ENCODE measurements around the gene SLC5A4.
"Not testable (repeated sequence)": the region's sequence is repeated elsewhere in the genome, so short reads cannot be mapped to it uniquely, and the experiment has no call there.

SLC5A4 gene

DNA sequence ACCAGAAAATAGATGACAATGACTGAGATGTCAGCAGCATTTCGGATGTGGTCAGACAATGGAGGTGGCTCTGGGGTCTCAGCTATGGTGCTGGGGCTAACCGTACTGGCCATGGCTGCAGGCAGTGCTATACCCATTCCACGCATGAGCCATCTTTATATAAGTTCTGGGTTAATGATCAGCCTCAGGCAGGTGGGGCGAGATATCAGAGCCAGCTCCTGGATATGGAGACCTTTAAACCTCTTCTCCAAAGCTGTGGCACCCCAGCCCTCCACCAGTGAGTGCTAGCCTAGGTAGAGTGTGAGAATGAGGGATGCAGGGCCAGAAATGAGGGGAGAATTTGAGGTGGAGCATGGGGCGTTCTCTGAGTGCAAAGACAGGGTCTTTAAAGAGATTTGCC lies at the start of gene SLC5A4:
Gene SLC5A4 (minus strand): TSS at position 131 of the 400 bp plus-strand sequence. CDS start 18 bp downstream, at position 113.
- H3K4me1 ChIP-seq, result no peaks in the 10 kb centered on the region
- DNase-seq (ENCODE audit: low spot score in 2 of 2), result no peak
- no peak within 1 kb of the TSS for H3K4me3 ChIP-seq
- no peaks in the 10 kb centered on the region for H3K36me3 ChIP-seq (replicated peaks)
- in situ Hi-C loops (cut with MboI; ENCODE audit: low sequenced_read_pairs), result no loop called here
- 0 out of 2 replicates have a peak, but pooled peaks cover 4% of the 10 kb centered on the region for H3K27me3 ChIP-seq (ENCODE audit: low read depth)
- no peaks in the 10 kb centered on the region for H3K9me3 ChIP-seq

DNA sequence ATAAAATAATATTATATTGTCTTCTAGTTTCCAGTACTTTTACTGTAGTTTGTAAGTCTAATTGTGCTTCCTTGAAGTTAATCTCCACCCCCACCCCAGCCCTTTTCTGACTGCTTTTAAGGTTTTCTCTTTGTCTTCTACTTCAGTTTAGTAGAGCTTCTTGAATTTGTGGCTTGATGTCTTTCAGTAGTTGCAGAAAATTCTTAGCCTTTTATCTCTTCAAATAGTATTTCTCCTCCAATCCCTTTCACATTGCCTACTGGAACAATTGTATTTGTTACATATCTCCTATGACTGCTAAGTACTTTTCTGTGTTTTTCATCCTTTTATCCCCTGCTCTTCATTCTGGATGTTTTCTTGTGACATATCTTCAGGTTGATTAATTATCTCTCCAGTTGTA lies 38.8 kb upstream of the SLC5A4 start:
- H3K9me3 ChIP-seq; DNase-seq (ENCODE audit: low spot score in 2 of 2); H3K27me3 ChIP-seq (ENCODE audit: low read depth); in situ Hi-C loops (cut with MboI; ENCODE audit: low sequenced_read_pairs); H3K4me1 ChIP-seq; H3K36me3 ChIP-seq (replicated peaks); H3K4me3 ChIP-seq: not testable (repeated sequence)

DNA sequence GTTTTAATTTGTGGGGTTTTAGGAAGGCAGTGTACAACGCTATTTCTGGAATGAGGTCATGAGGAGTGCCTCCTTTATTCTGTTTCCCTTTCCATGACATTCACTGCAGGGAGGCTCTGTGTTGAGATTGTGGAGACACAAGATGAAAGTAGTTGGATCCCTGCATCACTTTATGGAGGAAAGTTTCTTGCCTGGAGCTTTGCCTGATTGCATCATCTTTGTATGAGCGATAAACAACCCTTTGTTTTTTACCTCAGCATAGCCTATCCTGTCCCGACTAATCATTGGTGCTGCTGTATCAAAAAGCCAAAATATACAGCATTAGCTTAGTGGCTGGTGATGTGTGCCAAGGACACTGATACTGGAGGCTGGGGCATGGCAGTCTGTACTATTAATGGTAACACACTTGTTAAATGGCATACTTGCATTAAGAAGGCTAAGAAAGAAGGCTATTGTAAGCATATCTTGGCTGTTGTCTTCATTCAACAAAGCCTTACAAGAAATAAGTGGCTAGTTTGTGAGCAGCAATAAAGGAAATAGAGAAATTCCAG lies 31.2 kb upstream of the SLC5A4 start:
- H3K4me3 ChIP-seq, result no peak overlapping the region
- H3K36me3 ChIP-seq (replicated peaks), result no peaks in the 10 kb centered on the region
- no peaks in the 10 kb centered on the region for H3K4me1 ChIP-seq
- DNase-seq (ENCODE audit: low spot score in 2 of 2), result no peak
- no peaks in the 10 kb centered on the region for H3K9me3 ChIP-seq
- H3K27me3 ChIP-seq (ENCODE audit: low read depth), result no peaks in the 10 kb centered on the region
- in situ Hi-C loops (cut with MboI; ENCODE audit: low sequenced_read_pairs), result no loop called here

DNA sequence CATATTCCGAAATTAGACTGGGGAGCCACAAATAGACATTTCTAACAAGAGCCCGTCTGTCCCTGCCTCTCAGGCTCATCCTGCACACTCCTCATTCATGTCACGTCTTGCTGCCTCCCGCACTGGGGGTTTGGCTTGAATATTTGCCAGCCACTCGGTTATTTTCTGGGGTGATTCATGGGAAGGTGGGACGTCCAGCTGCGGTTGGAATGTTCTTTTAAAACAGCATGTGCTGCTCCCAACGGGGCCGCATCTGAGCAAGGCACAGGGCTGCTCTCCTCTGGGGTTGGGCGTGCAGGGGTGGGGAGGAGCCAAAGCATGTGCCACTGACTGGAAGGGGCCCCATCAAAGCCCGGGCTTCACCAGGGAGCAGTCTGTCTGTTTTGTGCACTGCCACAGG lies 25.9 kb upstream of the SLC5A4 start:
- no peaks in the 10 kb centered on the region for H3K36me3 ChIP-seq (replicated peaks)
- no peaks in the 10 kb centered on the region for H3K9me3 ChIP-seq
- no peaks in the 10 kb centered on the region for H3K27me3 ChIP-seq (ENCODE audit: low read depth)
- DNase-seq (ENCODE audit: low spot score in 2 of 2), result no peak
- no peaks in the 10 kb centered on the region for H3K4me1 ChIP-seq
- no peak overlapping the region for H3K4me3 ChIP-seq
- in situ Hi-C loops (cut with MboI; ENCODE audit: low sequenced_read_pairs), result no loop called here

DNA sequence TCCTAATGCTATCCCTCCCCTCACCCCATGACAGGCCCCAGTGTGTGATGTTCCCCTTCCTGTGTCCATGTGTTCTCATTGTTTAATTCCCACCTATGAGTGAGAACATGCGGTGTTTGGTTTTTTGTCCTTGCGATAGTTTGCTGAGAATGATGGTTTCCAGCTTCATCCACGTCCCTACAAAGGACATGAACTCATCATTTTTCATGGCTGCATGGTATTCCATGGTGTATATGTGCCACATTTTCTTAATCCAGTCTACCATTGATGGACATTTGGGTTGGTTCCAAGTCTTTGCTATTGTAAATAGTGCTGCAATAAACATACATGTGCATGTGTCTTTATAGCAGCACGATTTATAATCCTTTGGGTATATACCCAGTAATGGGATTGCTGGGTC lies 20.2 kb upstream of the SLC5A4 start:
- in situ Hi-C loops (cut with MboI; ENCODE audit: low sequenced_read_pairs); H3K36me3 ChIP-seq (replicated peaks); H3K27me3 ChIP-seq (ENCODE audit: low read depth); H3K4me1 ChIP-seq; H3K4me3 ChIP-seq; DNase-seq (ENCODE audit: low spot score in 2 of 2); H3K9me3 ChIP-seq: not testable (repeated sequence)

DNA sequence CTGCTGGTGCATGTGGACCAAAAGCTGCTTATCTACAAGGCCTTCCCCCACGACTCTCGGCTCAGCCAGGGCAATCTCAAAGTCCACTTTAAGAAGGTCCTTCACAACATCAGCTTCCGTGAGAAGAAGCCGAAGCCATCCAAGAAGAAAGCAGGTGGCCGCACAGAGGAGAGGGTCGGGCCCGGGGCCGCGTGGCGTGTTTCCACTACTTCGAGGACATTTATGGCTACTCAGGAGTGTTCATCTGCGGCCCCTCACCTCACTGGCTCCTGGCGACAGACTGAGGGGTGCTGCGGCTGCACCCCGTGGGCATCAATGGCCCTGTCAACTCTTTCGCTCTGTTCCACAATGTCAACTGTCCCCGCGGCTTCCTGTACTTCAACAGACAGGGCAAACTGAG lies 16.2 kb upstream of the SLC5A4 start:
- in situ Hi-C loops (cut with MboI; ENCODE audit: low sequenced_read_pairs), result no loop called here
- H3K4me1 ChIP-seq, result no peaks in the 10 kb centered on the region
- H3K4me3 ChIP-seq, result no peak overlapping the region
- H3K9me3 ChIP-seq, result no peaks in the 10 kb centered on the region
- no peaks in the 10 kb centered on the region for H3K36me3 ChIP-seq (replicated peaks)
- no peak for DNase-seq (ENCODE audit: low spot score in 2 of 2)
- H3K27me3 ChIP-seq (ENCODE audit: low read depth), result peaks cover 7% of the 10 kb centered on the region

DNA sequence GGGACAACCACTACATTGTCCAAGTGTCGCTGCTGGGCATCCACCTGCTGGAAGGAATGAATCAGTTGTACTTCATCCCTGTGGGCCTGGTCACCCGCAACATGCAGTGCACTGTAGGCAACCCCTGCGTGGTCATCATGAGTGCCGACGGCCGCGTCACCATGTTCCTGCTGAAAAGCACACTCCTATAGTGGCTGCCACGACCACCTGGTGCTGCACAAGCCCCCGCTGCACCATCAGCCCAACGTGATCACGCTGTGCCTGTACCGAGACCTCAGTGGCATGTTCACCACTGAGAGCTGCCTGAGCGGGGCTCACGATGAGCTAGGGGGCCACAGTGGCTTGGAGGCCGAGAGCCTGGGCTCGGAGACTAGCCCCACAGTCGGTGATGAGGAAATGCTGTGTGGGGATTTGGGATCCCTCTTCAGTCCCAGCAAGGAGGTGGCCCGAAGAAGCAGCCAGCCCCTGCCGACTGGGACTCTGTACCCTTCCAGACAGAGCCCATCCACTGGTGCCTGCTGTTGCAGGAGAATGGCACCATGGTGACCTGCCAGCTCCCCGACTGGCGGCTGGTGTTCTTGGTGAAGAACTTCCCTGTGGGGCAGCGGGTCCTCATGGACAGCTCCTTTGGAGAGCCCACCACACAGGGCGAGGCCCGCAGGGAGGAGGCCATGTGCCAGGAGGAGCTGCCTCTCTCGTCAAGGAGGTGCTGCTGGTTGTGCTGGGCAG lies 15.7 kb upstream of the SLC5A4 start:
- Histone ChIP-seq H3K4me3 (no peak overlapping the region), H3K9me3 (no peaks in the 10 kb centered on the region), H3K36me3 (replicated peaks) (no peaks in the 10 kb centered on the region), H3K4me1 (no peaks in the 10 kb centered on the region; the same call in 1 of the 2 replicates), H3K27me3 (ENCODE audit: low read depth) (peaks cover 7% of the 10 kb centered on the region)
- DNase-seq (ENCODE audit: low spot score in 2 of 2), result no peak
- in situ Hi-C loops (cut with MboI; ENCODE audit: low sequenced_read_pairs), result no loop called here

DNA sequence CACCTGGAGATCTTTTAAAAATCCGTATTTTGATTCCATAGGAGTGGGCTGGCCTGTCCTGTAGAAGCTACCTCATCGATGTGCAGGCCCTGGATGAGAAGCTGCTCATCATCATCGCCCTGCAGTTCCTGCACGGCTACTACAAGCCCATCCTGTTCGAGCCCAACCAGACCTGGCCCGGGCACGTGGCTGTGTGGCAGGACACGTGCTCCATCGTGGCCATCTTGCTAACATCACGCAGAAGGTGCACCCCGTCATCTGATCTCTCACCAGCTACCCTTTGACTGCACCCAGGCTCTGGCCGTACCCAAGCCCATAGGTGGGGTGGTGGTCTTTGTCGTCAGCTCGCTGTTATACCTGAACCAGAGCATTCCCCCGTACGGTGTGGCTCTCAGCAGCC lies 14.2 kb upstream of the SLC5A4 start:
- H3K4me3 ChIP-seq, result no peak overlapping the region
- no peak for DNase-seq (ENCODE audit: low spot score in 2 of 2)
- H3K9me3 ChIP-seq, result no peaks in the 10 kb centered on the region
- H3K4me1 ChIP-seq, result no peaks in the 10 kb centered on the region; the same call in 1 of the 2 replicates
- in situ Hi-C loops (cut with MboI; ENCODE audit: low sequenced_read_pairs), result loop anchor here (10.0 kb wide), 1 partner anchor 295 kb away; no protein-coding TSS in a partner anchor
- H3K36me3 ChIP-seq (replicated peaks), result no peaks in the 10 kb centered on the region
- peaks cover 7% of the 10 kb centered on the region for H3K27me3 ChIP-seq (ENCODE audit: low read depth)

DNA sequence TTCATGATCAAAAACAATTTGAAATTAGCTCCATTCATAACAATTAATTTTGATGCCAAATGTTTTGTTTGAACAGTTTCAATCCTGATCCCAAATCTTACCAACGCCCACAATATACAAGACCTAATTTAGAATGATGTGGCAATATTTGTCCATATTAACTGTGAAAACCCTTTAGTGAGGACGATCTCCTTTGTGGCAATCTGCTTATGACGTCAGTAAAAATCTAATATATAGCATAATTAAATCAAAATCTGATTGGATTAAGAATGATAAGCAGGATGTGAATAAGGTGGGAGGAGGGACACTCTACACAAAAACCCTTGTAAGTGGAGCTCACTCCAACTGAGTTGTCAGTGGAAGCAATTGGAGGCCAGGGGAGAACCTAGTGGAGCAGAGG lies 11.9 kb upstream of the SLC5A4 start:
- in situ Hi-C loops (cut with MboI; ENCODE audit: low sequenced_read_pairs), result loop anchor here (10.0 kb wide), 1 partner anchor 292 kb away; no protein-coding TSS in a partner anchor
- Histone ChIP-seq H3K27me3 (ENCODE audit: low read depth) (no peaks in the 10 kb centered on the region), H3K4me1 (no peaks in the 10 kb centered on the region; the same call in 1 of the 2 replicates), H3K9me3 (no peaks in the 10 kb centered on the region), H3K36me3 (replicated peaks) (no peaks in the 10 kb centered on the region), H3K4me3 (no peak overlapping the region)
- DNase-seq (ENCODE audit: low spot score in 2 of 2), result no peak

DNA sequence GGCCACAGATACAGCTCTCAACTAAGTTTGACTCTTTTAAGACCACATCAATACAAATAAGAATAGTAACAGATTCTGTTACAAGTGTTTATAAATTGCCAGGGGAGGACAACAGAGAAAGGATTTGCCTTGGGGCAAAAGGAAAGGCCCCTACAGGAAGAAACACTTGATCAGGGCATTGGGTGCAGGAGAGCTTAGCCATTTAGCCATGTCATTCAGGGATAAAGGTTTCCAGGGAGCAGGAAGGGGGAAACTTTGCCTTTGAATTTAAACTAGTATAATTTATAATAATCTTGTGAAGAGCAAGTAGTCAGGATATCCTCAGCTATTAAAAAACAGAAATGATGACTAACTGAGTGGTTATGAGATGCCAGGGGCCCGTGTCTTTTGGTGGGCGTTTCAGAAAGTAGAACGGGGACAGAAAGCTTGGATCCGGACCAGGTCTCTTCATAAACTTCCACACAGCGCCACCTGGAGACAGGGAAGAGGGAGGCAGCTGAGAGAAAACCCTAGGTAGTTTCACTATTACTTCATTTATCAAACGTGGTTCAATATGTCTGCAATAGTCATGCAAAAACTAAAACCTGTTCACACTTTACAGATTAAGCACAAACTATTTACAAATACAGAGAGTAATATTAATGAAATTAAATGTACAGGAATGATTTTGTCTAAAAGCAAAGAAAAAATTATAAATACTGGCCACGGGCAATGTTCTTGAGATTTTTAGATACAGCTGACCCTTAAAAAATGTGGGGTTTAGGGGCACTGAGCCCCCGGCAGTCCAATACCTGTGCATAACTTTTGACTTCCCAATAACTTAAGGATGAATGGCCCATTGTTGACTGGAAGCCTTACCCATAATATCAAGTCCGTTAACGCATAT lies 11.0 kb upstream of the SLC5A4 start:
- DNase-seq (ENCODE audit: low spot score in 2 of 2), result peak; percentile 39 to 76
- Histone ChIP-seq H3K4me1 (no peaks in the 10 kb centered on the region; the same call in 1 of the 2 replicates), H3K36me3 (replicated peaks) (no peaks in the 10 kb centered on the region), H3K4me3 (no peak overlapping the region), H3K27me3 (ENCODE audit: low read depth) (no peaks in the 10 kb centered on the region), H3K9me3 (no peaks in the 10 kb centered on the region)
- in situ Hi-C loops (cut with MboI; ENCODE audit: low sequenced_read_pairs), result loop anchor here (10.0 kb wide), 1 partner anchor 291 kb away; no protein-coding TSS in a partner anchor

DNA sequence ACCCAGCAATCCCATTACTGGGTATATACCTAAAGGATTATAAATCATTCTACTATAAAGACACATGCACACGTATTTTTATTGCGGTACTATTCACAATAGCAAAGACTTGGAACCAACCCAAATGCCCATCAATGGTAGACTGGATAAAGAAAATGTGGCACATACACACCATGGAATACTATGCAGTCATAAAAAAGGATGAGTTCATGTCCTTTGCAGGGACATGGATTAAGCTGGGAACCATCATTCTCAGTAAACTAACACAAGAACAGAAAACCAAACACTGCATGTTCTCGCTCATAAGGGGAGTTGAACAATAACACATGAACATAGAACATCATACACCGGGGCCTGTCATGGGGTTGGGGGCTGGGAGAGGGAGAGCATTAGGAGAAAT lies 8.5 kb upstream of the SLC5A4 start:
- H3K9me3 ChIP-seq, result not testable (repeated sequence)

DNA sequence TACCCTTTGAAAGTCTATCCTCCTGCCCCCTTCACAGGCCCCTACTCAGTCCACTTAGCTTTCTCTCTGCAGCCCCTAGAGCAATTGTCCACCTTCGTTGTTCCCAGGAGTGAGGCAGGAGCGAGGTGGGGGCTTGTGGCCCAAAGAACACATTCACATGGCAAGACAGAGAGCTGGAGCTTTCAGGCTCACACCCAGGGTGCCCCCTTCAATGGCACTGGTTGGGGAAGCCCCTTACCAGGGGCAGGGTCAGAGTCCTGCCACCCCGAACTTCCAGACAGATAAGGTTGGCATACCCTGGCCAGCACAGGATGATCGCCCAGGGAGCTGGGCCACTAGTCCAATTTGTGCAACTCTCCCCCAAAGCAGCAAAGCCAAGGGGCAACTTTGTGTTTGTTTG lies 6.2 kb upstream of the SLC5A4 start:
- DNase-seq (ENCODE audit: low spot score in 2 of 2), result no peak
- Histone ChIP-seq H3K9me3 (no peaks in the 10 kb centered on the region), H3K27me3 (ENCODE audit: low read depth) (0 out of 2 replicates have a peak, but pooled peaks cover 4% of the 10 kb centered on the region), H3K36me3 (replicated peaks) (no peaks in the 10 kb centered on the region), H3K4me3 (no peak overlapping the region), H3K4me1 (no peaks in the 10 kb centered on the region; the same call in 1 of the 2 replicates)
- in situ Hi-C loops (cut with MboI; ENCODE audit: low sequenced_read_pairs), result loop anchor here (10.0 kb wide), 1 partner anchor 287 kb away; no protein-coding TSS in a partner anchor

More for the DNA sequence above, 8.5 kb upstream of the SLC5A4 start:
- H3K4me1 ChIP-seq; H3K36me3 ChIP-seq (replicated peaks); H3K27me3 ChIP-seq (ENCODE audit: low read depth); H3K4me3 ChIP-seq; DNase-seq (ENCODE audit: low spot score in 2 of 2): not testable (repeated sequence)
- in situ Hi-C loops (cut with MboI; ENCODE audit: low sequenced_read_pairs), result loop anchor here (10.0 kb wide), 1 partner anchor 289 kb away; no protein-coding TSS in a partner anchor

DNA sequence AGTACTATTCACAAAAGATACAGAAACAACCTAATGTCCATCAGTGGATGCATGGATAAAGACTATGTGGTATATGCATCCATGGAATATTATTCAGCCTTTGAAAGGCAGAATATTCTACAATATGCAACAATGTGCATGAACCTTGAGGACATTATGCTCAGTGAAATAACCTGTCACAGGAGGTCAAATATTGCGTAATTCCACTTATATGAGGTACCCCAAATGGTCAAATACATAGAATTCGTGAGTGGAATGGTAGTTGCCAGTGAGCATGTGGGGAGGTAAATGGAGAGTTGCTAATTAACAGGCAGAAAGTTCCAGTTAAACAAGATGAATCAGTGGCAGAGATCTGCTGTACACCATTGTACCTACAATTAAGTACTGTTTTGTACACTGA lies 3.6 kb upstream of the SLC5A4 start:
- in situ Hi-C loops (cut with MboI; ENCODE audit: low sequenced_read_pairs), result no loop called here

More for the DNA sequence above, 3.6 kb upstream of the SLC5A4 start:
- Histone ChIP-seq H3K36me3 (replicated peaks) (no peaks in the 10 kb centered on the region), H3K4me1 (no peaks in the 10 kb centered on the region), H3K4me3 (no peak overlapping the region), H3K9me3 (no peaks in the 10 kb centered on the region), H3K27me3 (ENCODE audit: low read depth) (0 out of 2 replicates have a peak, but pooled peaks cover 4% of the 10 kb centered on the region)
- no peak for DNase-seq (ENCODE audit: low spot score in 2 of 2)
